ENCODE measurements around the gene AUTS2. TPM values are rescaled to one million over a fixed set of nuclear protein-coding genes. Genes with fewer than 3 reads are reported as not detected.

Gene AUTS2
- total and polyA plus RNA-seq, 9 of the 15 experiments (the other 6 are each of a cell fraction or from before 2014, with no cell fraction given): 0.58 TPM; not detected in 8

DNA sequence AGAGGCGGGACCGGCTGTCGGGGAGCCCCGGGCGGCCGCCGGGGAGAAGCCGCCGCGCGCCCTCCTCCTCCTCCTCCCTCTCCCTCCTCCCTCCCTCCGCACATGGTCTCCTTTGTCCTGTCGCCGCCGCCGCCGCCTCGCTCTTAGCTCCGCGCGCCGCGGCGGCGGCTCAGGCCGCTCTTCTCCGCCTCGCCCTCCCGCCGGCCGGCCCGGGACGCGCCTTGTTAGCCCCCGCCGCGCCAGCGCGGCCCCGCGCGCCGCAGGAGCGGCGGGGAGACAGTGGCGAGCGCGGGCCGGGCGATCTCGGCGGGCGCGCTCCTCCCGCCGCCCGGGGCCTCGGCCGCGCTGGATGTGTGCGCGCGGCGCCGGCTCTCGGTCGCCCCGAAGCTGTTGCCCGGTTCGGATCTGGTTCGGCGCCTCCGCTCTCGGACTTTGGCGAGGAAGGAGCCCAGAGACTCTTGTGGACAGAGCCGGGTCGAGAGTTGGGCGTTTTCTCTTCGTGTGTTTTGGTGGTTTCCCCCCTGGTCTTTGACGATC is 1096.2 kb downstream of the AUTS2 start (continued):
- TF ChIP-seq, protein P1, sequence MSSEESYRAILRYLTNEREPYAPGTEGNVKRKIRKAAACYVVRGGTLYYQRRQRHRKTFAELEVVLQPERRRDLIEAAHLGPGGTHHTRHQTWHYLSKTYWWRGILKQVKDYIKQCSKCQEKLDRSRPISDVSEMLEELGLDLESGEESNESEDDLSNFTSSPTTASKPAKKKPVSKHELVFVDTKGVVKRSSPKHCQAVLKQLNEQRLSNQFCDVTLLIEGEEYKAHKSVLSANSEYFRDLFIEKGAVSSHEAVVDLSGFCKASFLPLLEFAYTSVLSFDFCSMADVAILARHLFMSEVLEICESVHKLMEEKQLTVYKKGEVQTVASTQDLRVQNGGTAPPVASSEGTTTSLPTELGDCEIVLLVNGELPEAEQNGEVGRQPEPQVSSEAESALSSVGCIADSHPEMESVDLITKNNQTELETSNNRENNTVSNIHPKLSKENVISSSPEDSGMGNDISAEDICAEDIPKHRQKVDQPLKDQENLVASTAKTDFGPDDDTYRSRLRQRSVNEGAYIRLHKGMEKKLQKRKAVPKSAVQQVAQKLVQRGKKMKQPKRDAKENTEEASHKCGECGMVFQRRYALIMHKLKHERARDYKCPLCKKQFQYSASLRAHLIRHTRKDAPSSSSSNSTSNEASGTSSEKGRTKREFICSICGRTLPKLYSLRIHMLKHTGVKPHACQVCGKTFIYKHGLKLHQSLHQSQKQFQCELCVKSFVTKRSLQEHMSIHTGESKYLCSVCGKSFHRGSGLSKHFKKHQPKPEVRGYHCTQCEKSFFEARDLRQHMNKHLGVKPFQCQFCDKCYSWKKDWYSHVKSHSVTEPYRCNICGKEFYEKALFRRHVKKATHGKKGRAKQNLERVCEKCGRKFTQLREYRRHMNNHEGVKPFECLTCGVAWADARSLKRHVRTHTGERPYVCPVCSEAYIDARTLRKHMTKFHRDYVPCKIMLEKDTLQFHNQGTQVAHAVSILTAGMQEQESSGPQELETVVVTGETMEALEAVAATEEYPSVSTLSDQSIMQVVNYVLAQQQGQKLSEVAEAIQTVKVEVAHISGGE (CRISPR knock-in tag; IDR thresholded peaks at IDR 0.05): no peak
- TF ChIP-seq HCFC1 (IDR thresholded peaks at IDR 0.05; ENCODE audit: low read depth, low read length) (no peak), KDM2B (CRISPR knock-in tag; IDR thresholded peaks at IDR 0.05) (no peak), NFXL1 (CRISPR knock-in tag; IDR thresholded peaks at IDR 0.05) (no peak), CXXC5 (CRISPR knock-in tag; IDR thresholded peaks at IDR 0.05) (no peak), SMAD4 (CRISPR knock-in tag; conservative IDR thresholded peaks at IDR 0.05) (no peak), KDM5B (IDR thresholded peaks at IDR 0.05; ENCODE audit: insufficient replicate concordance, low read depth, low read length) (no peak), CEBPG (CRISPR knock-in tag; IDR thresholded peaks at IDR 0.05) (no peak), CEBPG (tag; conservative IDR thresholded peaks at IDR 0.05 in 1 of 2, IDR thresholded peaks at IDR 0.05 in 1 of 2) (no peak)
- TF ChIP-seq, protein P2, sequence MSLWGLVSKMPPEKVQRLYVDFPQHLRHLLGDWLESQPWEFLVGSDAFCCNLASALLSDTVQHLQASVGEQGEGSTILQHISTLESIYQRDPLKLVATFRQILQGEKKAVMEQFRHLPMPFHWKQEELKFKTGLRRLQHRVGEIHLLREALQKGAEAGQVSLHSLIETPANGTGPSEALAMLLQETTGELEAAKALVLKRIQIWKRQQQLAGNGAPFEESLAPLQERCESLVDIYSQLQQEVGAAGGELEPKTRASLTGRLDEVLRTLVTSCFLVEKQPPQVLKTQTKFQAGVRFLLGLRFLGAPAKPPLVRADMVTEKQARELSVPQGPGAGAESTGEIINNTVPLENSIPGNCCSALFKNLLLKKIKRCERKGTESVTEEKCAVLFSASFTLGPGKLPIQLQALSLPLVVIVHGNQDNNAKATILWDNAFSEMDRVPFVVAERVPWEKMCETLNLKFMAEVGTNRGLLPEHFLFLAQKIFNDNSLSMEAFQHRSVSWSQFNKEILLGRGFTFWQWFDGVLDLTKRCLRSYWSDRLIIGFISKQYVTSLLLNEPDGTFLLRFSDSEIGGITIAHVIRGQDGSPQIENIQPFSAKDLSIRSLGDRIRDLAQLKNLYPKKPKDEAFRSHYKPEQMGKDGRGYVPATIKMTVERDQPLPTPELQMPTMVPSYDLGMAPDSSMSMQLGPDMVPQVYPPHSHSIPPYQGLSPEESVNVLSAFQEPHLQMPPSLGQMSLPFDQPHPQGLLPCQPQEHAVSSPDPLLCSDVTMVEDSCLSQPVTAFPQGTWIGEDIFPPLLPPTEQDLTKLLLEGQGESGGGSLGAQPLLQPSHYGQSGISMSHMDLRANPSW (CRISPR knock-in tag; IDR thresholded peaks at IDR 0.05): no peak
